Left hindlimb (tissue), 1 donor: Measurements from ENCODE around the gene ITGB1BP1.
A peak's percentile ranks its signal among the peaks of the same experiment; 100 is the strongest.

ENCODE experiments used
- DNase-seq: peaks from one replicate; pipeline ENCODE4 v3.0.0-alpha.2; 2018

Gene ITGB1BP1

GRCh38 chr2:9423100-9423921 is at the start of gene ITGB1BP1, which contains the start of gene CPSF3:
ITGB1BP1 (minus strand) TSS chr2:9423528; CDS start chr2:9418697, 4,831 bp downstream.
CPSF3 (plus strand) TSS chr2:9423654; CDS start chr2:9423774, 120 bp downstream.
- DNase-seq: peak; percentile 98

- no peak for DNase-seq
Observed at GRCh38 chr2:9472511-9472910, 49.2 kb upstream of the ITGB1BP1 start.

GRCh38 chr2:9471206-9471605 is 47.9 kb upstream of the ITGB1BP1 start:
- no peak for DNase-seq

- DNase-seq: no peak
Observed at GRCh38 chr2:9467687-9468086, 44.4 kb upstream of the ITGB1BP1 start.

GRCh38 chr2:9466147-9466683 is 42.9 kb upstream of the ITGB1BP1 start:
- no peak for DNase-seq

- no peak for DNase-seq
Observed at GRCh38 chr2:9465170-9465569, 41.8 kb upstream of the ITGB1BP1 start.

GRCh38 chr2:9463698-9464034 is 40.3 kb upstream of the ITGB1BP1 start:
- no peak for DNase-seq

DNA sequence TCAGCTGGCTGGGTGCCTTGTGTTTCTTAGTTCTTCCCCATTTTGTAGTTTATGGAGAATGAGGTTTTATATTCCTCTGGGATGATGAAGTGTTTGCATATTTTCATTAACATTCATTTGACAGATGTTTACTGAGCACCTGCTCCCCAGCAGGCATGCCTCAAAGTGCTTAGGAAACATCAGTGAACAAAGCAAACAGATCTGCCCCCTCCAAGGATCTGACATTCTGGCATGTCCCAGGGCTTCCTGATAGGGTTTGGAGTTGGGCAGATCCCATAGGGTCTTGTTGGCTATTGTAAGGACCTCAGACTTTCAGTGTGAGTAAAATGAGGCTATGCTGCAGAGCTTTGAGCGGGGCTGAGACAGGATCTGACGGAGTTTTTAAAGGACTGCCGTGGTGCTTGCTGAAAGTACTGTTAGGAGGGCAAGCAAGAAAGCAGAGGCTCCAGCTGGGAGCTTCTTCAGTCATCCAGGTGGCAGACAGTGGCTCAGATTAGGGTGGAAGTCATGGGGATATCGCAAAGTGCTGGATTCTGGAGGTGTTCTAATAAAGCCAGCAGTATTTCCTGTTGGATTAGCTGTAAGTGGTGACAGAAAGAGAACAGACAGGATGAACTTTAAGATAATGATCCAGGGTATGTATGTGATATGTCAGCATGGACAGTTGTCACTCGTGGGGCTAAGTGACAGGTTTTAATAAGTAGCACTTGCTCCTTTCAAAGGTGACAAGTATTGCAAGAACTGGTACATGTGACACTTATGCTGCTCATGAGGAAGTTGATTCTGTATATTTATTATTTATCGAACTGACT is 39.8 kb upstream of the ITGB1BP1 start:
- no peak for DNase-seq

- no peak for DNase-seq
Observed at GRCh38 chr2:9462313-9462712, 39.0 kb upstream of the ITGB1BP1 start.

GRCh38 chr2:9461079-9461478 is 37.8 kb upstream of the ITGB1BP1 start:
- DNase-seq: no peak

- no peak for DNase-seq
Observed at GRCh38 chr2:9460441-9461017, 37.2 kb upstream of the ITGB1BP1 start.

DNA sequence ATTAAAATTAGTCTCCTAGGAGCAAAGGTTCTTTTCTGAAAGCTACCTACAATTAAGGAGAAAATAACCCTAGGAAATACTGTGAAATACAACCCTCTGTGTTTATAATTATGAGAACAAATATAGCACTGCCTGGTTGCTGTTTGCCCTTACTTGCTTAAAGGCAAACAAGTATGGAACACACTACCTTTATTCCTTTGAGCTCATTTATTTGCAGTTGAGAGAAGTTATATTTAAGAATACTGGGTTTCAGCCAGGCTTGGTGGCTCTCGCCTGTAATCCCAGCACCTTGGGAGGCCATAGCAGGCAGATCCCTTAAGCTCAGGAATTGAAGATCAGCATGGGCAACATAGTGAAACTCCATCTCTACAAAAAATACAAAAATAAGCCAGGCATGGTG is 27.9 kb upstream of the ITGB1BP1 start:
- no peak for DNase-seq

GRCh38 chr2:9445089-9445488 is 21.8 kb upstream of the ITGB1BP1 start:
- no peak for DNase-seq

- no peak for DNase-seq
Observed at GRCh38 chr2:9443526-9443925, 20.2 kb upstream of the ITGB1BP1 start.

DNA sequence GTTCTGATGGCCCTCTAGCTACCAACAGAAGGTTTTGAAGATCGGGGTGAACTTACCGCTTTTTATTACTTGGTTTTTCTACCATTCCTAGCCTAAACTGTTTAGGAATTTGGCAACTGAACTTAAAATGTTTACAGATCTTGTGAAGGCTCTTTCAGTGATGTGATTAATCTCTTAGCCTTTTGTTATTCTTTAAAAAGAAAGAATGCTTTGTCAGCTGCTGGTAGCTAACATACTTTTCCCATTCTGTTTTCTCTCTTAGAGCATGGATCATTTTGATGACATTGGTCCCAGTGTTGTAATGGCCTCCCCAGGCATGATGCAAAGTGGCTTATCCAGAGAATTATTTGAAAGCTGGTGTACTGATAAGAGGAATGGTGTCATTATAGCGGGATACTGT is 18.2 kb upstream of the ITGB1BP1 start:
- no peak for DNase-seq

DNA sequence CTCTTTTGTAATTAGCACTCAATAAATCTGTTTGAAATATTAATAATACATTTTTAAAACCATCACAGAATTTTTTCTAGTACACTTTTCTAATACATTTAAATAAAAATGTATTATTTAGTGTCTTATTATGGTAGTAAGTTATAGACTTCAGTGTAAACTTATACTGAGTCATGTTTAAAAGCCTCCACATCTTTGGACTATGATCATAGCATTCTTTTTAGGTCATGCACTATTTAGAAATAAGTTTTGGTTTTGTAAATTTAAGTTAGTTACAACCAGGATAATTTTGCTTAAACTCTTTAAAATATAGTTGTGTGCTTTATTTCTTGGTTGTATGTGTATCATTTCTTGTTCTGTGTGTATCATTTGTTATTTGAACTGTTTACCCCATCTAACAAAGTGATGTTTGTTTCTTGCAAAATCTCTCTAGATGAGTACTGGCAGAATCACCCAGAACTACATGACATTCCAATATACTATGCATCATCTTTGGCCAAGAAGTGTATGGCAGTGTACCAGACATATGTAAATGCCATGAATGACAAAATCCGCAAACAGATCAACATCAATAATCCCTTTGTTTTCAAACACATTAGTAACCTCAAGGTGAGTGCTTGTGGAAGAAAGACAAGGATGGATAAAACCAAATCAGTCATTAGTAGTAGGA is 16.9 kb upstream of the ITGB1BP1 start:
- no peak for DNase-seq

GRCh38 chr2:9439536-9439935 is 16.2 kb upstream of the ITGB1BP1 start:
- no peak for DNase-seq

DNA sequence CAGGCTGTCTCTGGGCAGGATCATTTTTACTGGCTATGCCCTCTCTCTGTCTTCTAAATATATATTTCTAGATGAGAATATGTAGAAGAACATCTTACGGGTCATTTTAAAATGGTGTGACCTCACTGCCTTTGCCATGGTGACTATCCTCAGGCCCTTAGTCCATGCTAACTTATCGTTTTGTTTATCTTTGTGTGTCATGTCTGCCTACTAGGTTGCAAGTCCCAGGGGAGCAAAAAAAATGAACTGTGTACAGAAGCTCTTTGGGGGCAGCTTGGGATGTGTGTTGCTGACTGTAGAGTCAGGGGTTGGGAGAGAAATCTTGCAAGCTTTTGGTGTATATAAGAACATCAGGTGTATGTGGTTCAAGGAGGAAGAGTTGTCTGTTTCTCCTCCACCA is 11.2 kb upstream of the ITGB1BP1 start:
- DNase-seq: no peak

DNA sequence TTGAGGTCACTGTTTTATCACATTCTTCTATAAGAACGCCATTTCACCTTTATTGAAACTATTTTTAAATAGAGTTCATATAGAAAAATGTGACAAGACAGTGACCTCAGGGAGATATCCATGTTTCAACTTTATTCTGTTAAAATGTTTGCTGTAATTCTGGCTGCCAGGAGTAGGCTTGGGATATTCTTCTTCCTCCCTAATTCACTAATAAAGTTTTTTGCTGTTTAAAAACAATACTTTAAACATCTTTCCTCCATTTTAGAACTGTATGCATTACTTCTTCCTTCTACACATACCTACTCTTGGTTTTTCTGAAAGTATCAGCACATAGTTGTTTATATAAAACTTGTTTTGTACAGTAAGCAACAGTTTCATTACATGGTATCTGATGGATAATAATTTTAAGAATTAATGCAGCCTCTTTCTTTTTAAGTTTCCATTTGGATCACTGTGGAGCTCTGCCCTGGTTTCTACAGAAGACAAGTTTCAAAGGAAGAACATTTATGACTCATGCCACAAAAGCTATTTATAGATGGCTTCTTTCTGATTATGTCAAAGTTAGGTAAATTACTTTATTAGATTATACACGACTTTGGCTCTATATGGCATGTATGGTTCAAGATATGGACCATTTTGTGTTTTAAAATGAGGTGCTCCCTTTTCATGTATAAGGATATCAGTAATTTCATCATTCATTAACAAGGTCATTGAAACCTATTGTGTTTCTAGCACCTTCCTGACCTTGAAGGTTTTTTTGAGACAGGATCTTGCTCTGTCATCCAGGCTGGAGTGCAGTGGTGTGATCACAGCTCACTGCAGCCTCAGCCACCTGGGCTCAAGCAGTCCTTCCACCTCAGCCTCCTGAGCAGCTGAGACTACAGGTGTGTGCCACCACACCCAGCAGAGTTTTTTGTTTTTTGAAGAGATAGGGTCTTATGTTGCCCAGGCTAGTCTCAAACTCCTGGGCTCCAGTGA is 7.3 kb upstream of the ITGB1BP1 start:
- no peak for DNase-seq

- DNase-seq: no peak
Observed at GRCh38 chr2:9428965-9429577, 5.7 kb upstream of the ITGB1BP1 start.
